ENCODE results near the gene NCF2. TPM values are rescaled to one million over a fixed set of nuclear protein-coding genes. Genes with fewer than 3 reads are reported as not detected.

NCF2 gene
- total RNA-seq, 1 experiment from 2014 or later, result 31.3 TPM

GRCh38 chr1:183578856-183579255, 11.4 kb downstream of the NCF2 start:
- no peak overlapping the region for H3K4me2 ChIP-seq (ENCODE audit: low read length)
- ChIA-PET POLR2A (ENCODE audit: unreplicated experiment) (no interaction called here), CTCF (no interaction called here)
- no peaks in the 10 kb centered on the region for H4K20me1 ChIP-seq (ENCODE audit: low read length)
- DNase-seq, result no peak
- TF ChIP-seq EZH2phosphoT487 (IDR thresholded peaks at IDR 0.05; ENCODE audit: borderline replicate concordance, low read length), result no peak
- TF ChIP-seq CTCF (conservative IDR thresholded peaks at IDR 0.05; ENCODE audit: low read depth, low read length), result no peak
- no peak for TF ChIP-seq EZH2 (IDR thresholded peaks at IDR 0.05; ENCODE audit: low read length, unreplicated experiment)
- H3F3A ChIP-seq (ENCODE audit: low read length, unreplicated experiment), result no peaks in the 10 kb centered on the region
- intact Hi-C loops (cut with micrococcal nuclease), result no loop called here
- no peak overlapping the region for H2AFZ ChIP-seq (ENCODE audit: low read length)
- H3K4me1 ChIP-seq (ENCODE audit: insufficient read depth, low read length), result no peaks in the 10 kb centered on the region
- H3K36me3 ChIP-seq (ENCODE audit: low read depth, low read length), result no peaks in the 10 kb centered on the region
- H3K27me3 ChIP-seq (ENCODE audit: low read length), result no peaks in the 10 kb centered on the region
- H3K9me2 ChIP-seq (replicated peaks; ENCODE audit: low read length), result no peaks in the 10 kb centered on the region
- no peaks in the 10 kb centered on the region for H3K79me2 ChIP-seq (ENCODE audit: low read length)
- no peak for ATAC-seq
- H3K27ac ChIP-seq (ENCODE audit: low read length), result no peak overlapping the region
- H3K4me3 ChIP-seq (ENCODE audit: low read length), result no peak overlapping the region
- no peak overlapping the region for H3K9ac ChIP-seq (ENCODE audit: low read length)
- H3K9me3 ChIP-seq (ENCODE audit: low read length), result no peaks in the 10 kb centered on the region
- no TSS peak for BruUV-seq (replicated peaks)

GRCh38 chr1:183577897-183578465, 12.3 kb downstream of the NCF2 start:
- Histone ChIP-seq H3K4me1 (ENCODE audit: insufficient read depth, low read length) (no peaks in the 10 kb centered on the region), H3K27ac (ENCODE audit: low read length) (no peak overlapping the region), H3K9ac (ENCODE audit: low read length) (no peak overlapping the region), H3K4me3 (ENCODE audit: low read length) (no peak overlapping the region), H3K79me2 (ENCODE audit: low read length) (no peaks in the 10 kb centered on the region), H3K9me2 (replicated peaks; ENCODE audit: low read length) (no peaks in the 10 kb centered on the region), H4K20me1 (ENCODE audit: low read length) (no peaks in the 10 kb centered on the region), H3K4me2 (ENCODE audit: low read length) (no peak overlapping the region), H3K27me3 (ENCODE audit: low read length) (no peaks in the 10 kb centered on the region), H3K9me3 (ENCODE audit: low read length) (no peaks in the 10 kb centered on the region), H3K36me3 (ENCODE audit: low read depth, low read length) (no peaks in the 10 kb centered on the region), H2AFZ (ENCODE audit: low read length) (no peak overlapping the region), H3F3A (ENCODE audit: low read length, unreplicated experiment) (no peaks in the 10 kb centered on the region)
- ChIA-PET CTCF (no interaction called here), POLR2A (ENCODE audit: unreplicated experiment) (interaction anchor here (0.7 kb wide), 1 partner anchor 32 kb away, joined by 3 read pairs; no protein-coding TSS in a partner anchor)
- no TSS peak for BruUV-seq (replicated peaks)
- intact Hi-C loops (cut with micrococcal nuclease), result no loop called here
- TF ChIP-seq EZH2phosphoT487 (IDR thresholded peaks at IDR 0.05; ENCODE audit: borderline replicate concordance, low read length) (no peak), EZH2 (IDR thresholded peaks at IDR 0.05; ENCODE audit: low read length, unreplicated experiment) (no peak), CTCF (conservative IDR thresholded peaks at IDR 0.05; ENCODE audit: low read depth, low read length) (no peak)
- no peak for DNase-seq
- ATAC-seq, result no peak

GRCh38 chr1:183576537-183576936, 13.7 kb downstream of the NCF2 start:
- Histone ChIP-seq H3F3A (ENCODE audit: low read length, unreplicated experiment) (no peaks in the 10 kb centered on the region), H2AFZ (ENCODE audit: low read length) (no peak overlapping the region), H3K79me2 (ENCODE audit: low read length) (no peaks in the 10 kb centered on the region), H3K36me3 (ENCODE audit: low read depth, low read length) (no peaks in the 10 kb centered on the region), H3K4me3 (ENCODE audit: low read length) (no peak overlapping the region), H3K4me2 (ENCODE audit: low read length) (no peak overlapping the region), H3K27me3 (ENCODE audit: low read length) (no peaks in the 10 kb centered on the region), H4K20me1 (ENCODE audit: low read length) (no peaks in the 10 kb centered on the region), H3K4me1 (ENCODE audit: insufficient read depth, low read length) (no peaks in the 10 kb centered on the region), H3K9ac (ENCODE audit: low read length) (no peak overlapping the region), H3K9me3 (ENCODE audit: low read length) (no peaks in the 10 kb centered on the region), H3K27ac (ENCODE audit: low read length) (no peak overlapping the region), H3K9me2 (replicated peaks; ENCODE audit: low read length) (no peaks in the 10 kb centered on the region)
- no TSS peak for BruUV-seq (replicated peaks)
- TF ChIP-seq CTCF (conservative IDR thresholded peaks at IDR 0.05; ENCODE audit: low read depth, low read length) (no peak), EZH2 (IDR thresholded peaks at IDR 0.05; ENCODE audit: low read length, unreplicated experiment) (no peak), EZH2phosphoT487 (IDR thresholded peaks at IDR 0.05; ENCODE audit: borderline replicate concordance, low read length) (no peak)
- no peak for DNase-seq
- POLR2A ChIA-PET (ENCODE audit: unreplicated experiment), result no interaction called here
- CTCF ChIA-PET, result no interaction called here
- ATAC-seq, result no peak
- intact Hi-C loops (cut with micrococcal nuclease), result no loop called here

Data from PC-3 (cell line).